ENCODE measurements around the gene PAQR5.

Gene PAQR5

DNA sequence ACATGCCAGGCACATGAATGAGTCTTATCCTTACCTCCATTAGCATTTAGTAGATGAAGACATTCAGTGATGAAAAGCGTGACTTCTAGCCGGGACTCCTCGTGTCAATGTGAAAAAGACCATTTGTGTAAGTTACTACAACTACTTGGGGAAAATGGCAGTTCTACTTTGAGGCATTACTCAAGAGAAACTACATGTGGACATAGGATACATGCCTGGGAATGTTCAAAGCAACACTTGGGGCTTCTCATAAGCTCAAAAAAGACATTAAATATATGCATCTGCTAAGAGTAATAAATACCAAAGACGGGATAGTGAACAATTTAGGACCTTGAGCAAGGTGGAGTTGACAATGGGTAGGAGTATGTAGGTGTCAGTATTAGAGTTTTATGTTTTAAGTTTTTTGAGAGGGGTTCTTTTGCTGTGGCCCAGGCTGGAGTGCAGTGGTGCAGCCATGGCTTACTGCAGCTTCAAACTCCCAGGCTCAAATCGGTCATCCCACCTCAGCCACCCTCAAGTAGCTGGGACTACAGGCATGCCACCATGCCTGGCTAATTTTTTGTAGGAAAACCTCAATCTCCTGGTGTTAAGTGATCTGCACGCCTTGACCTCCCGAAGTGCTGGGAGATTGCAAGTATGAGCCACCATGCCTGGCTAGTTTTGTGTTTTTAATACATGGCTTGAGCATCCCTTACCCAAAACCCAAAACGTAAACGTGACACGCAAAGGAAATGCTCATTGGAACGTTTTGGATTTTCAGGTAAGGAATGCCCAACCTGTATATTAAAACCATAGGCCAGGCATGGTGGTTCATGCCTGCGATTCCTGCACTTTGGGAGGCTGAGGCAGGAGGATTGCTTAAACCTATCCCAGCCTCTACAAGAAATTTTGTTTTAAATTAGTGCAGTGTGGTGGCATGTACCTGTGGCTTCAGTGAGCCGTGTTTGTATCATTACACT is 157.8 kb downstream of the PAQR5 start:
- in situ Hi-C loops (cut with MboI; ENCODE audit: low sequenced_read_pairs) = loop anchor here (25.0 kb wide), 1 partner anchor 1031 kb away; no protein-coding TSS in a partner anchor
